Liver (tissue), 9 donors: ENCODE data around the gene RAET1E. TPM values are rescaled to one million over a fixed set of nuclear protein-coding genes. Genes with fewer than 3 reads are reported as not detected.

Source experiments
- DNase-seq: peaks from one replicate; pipeline ENCODE4 v3.0.0-alpha.2; 2017; ENCODE audit warnings: low spot score
- H3K27ac ChIP-seq, 2 donors: one replicate each; pipeline ENCODE4 v1.7.0; 2013; ENCODE audit warnings: inconsistent platforms in 2 of 2, low read length in 2 of 2, control low read depth in 1 of 2, low read depth in 1 of 2, mild to moderate bottlenecking in 1 of 2
- H3K27me3 ChIP-seq, 4 donors: one replicate each; pipeline versions ENCODE4 v1.6.1 to v1.7.0; 2013; ENCODE audit warnings: low read length in 3 of 4, inconsistent platforms in 1 of 4, mild to moderate bottlenecking in 1 of 4, moderate library complexity in 1 of 4; ENCODE audit not compliant: control insufficient read depth in 4 of 4, insufficient read depth in 4 of 4
- H3K36me3 ChIP-seq, 4 donors: one replicate each; pipeline versions ENCODE4 v1.6.1 to v1.7.0; 2013; ENCODE audit warnings: low read length in 3 of 4, mild to moderate bottlenecking in 3 of 4, low read depth in 1 of 4, moderate library complexity in 1 of 4; ENCODE audit not compliant: control insufficient read depth in 4 of 4, insufficient read depth in 3 of 4
- H3K4me1 ChIP-seq, 4 donors: one replicate each; pipeline versions ENCODE4 v1.6.1 to v1.7.0; 2013; ENCODE audit warnings: low read length in 3 of 4, mild to moderate bottlenecking in 3 of 4, moderate library complexity in 1 of 4; ENCODE audit not compliant: control insufficient read depth in 4 of 4, insufficient read depth in 4 of 4
- H3K4me3 ChIP-seq, 3 donors: one replicate each; pipeline versions ENCODE4 v1.6.1 to v1.7.0; 2013; ENCODE audit warnings: low read length in 3 of 3, control low read depth in 1 of 3, low read depth in 1 of 3, mild to moderate bottlenecking in 1 of 3
- H3K9ac ChIP-seq, 2 donors: one replicate each; pipeline ENCODE4 v1.7.0; 2013; ENCODE audit warnings: low read length in 2 of 2, mild to moderate bottlenecking in 2 of 2, moderate library complexity in 2 of 2, control low read depth in 1 of 2, low read depth in 1 of 2
- H3K9me3 ChIP-seq, 4 donors: one replicate each; pipeline versions ENCODE4 v1.6.1 to v1.7.0; 2013; ENCODE audit warnings: low read length in 3 of 4; ENCODE audit not compliant: control insufficient read depth in 4 of 4
- ATF3 ChIP-seq: IDR thresholded peaks from 2 replicates; pipeline ENCODE4 v1.6.1; 2016; ENCODE audit warnings: antibody characterized with exemption
- CTCF ChIP-seq: fragments of 150-350 bp; IDR thresholded peaks from 2 replicates; pipeline ENCODE4 v1.5.1; 2017; ENCODE audit warnings: improper control_type of control experiment, low read depth, low read length; ENCODE audit not compliant: missing input control
- EGR1 ChIP-seq, 2 donors: IDR thresholded peaks; 2 replicates each; pipeline ENCODE4 v1.6.1; 2016 to 2018; ENCODE audit warnings: antibody characterized with exemption in 2 of 2, low read depth in 2 of 2
- FOXA2 ChIP-seq: IDR thresholded peaks from 2 replicates; pipeline ENCODE4 v1.6.1; 2016; ENCODE audit warnings: antibody characterized with exemption
- GABPA ChIP-seq, 2 donors: IDR thresholded peaks in 1 of 2; conservative IDR thresholded peaks in 1 of 2; 2 replicates each; pipeline ENCODE4 v1.6.1; 2016; ENCODE audit warnings: antibody characterized with exemption in 2 of 2, mild to moderate bottlenecking in 1 of 2, moderate library complexity in 1 of 2
- HNF4G ChIP-seq: IDR thresholded peaks from 2 replicates; pipeline ENCODE4 v1.6.1; 2016; ENCODE audit warnings: antibody characterized with exemption
- JUND ChIP-seq, 2 donors: IDR thresholded peaks; 2 replicates each; pipeline ENCODE4 v1.6.1; 2016; ENCODE audit warnings: antibody characterized with exemption in 2 of 2
- MAX ChIP-seq: IDR thresholded peaks from 2 replicates; pipeline ENCODE4 v1.6.1; 2016; ENCODE audit warnings: antibody characterized with exemption
- NR2F2 ChIP-seq: IDR thresholded peaks from 2 replicates; pipeline ENCODE4 v1.6.1; 2016; ENCODE audit warnings: antibody characterized with exemption
- RAD21 ChIP-seq, 2 donors: IDR thresholded peaks; 2 replicates each; pipeline ENCODE4 v1.6.1; 2016; ENCODE audit warnings: antibody characterized with exemption in 2 of 2, mild to moderate bottlenecking in 2 of 2
- REST ChIP-seq: IDR thresholded peaks from 2 replicates; pipeline ENCODE4 v1.6.1; 2016; ENCODE audit warnings: antibody characterized with exemption, mild to moderate bottlenecking
- RXRA ChIP-seq, 2 donors: IDR thresholded peaks; 2 replicates each; pipeline ENCODE4 v1.6.1; 2017 to 2018; ENCODE audit warnings: antibody characterized with exemption in 2 of 2, mild to moderate bottlenecking in 1 of 2
- TAF1 ChIP-seq: conservative IDR thresholded peaks from 2 replicates; pipeline ENCODE4 v1.6.1; 2016; ENCODE audit warnings: antibody characterized with exemption, mild to moderate bottlenecking
- YY1 ChIP-seq: IDR thresholded peaks from 2 replicates; pipeline ENCODE4 v1.6.1; 2016; ENCODE audit warnings: antibody characterized with exemption, mild to moderate bottlenecking
- ZBTB33 ChIP-seq: IDR thresholded peaks from 2 replicates; pipeline ENCODE4 v1.6.1; 2016; ENCODE audit warnings: antibody characterized with exemption
- WGBS: extraction: QIAGEN DNeasy Blood & Tissue Kit; methylation state at CpG from one replicate; pipeline ENCODE4 v1.1.7; 2013; 5-methylcytosine and 5-hydroxymethylcytosine counted together
- polyA plus RNA-seq, 2 donors: library from polyadenylated mRNA; stranded (reverse) in 1 of 2; unstranded in 1 of 2; fragments of 200-250 nt in 1 of 2; fragments of >200 nt in 1 of 2; fragmentation: Nextera tagmentation in 1 of 2; extraction: Ambion mirVana in 1 of 2; gene quantifications; one replicate each; pipeline versions ENCODE4 v1.2.1 to v1.2.3, GENCODE V29; 2013 to 2015
- total RNA-seq, 2 donors: library from RNA; depleted of rRNA; stranded (reverse); fragments of >200 nt; gene quantifications; one replicate each; pipeline ENCODE4 v1.2.3, GENCODE V29; 2014
- donor health status: healthy.
- donor health status: healthy.
- donor health status: healthy.
- donor health status: healthy.
- donor health status: healthy.

RAET1E gene
- total and polyA plus RNA-seq, 4 donors, result not detected

GRCh38 chr6:149906405-149906804 is 8.5 kb upstream of the RAET1E start:
- H3K4me1 ChIP-seq, result no peaks in the 10 kb centered on the region
- H3K27ac ChIP-seq, result no peak overlapping the region
- H3K4me3 ChIP-seq, result no peak overlapping the region
- TF ChIP-seq MAX (no peak), HNF4G (no peak), ATF3 (no peak), CTCF (no peak), GABPA (IDR thresholded peaks at IDR 0.05 in 1 of 2, conservative IDR thresholded peaks at IDR 0.05 in 1 of 2) (no peak), NR2F2 (no peak), RXRA (IDR thresholded peaks at IDR 0.05) (no peak), RAD21 (IDR thresholded peaks at IDR 0.05) (no peak), REST (no peak), ZBTB33 (no peak), TAF1 (no peak), JUND (IDR thresholded peaks at IDR 0.05) (no peak), YY1 (no peak)
- H3K9me3 ChIP-seq, result no peaks in the 10 kb centered on the region
- WGBS, result 96% methylated on average over 4 of the region's 4 CpGs
- DNase-seq, result no peak
- H3K36me3 ChIP-seq, result no peaks in the 10 kb centered on the region
- H3K9ac ChIP-seq, result no peak overlapping the region
- H3K27me3 ChIP-seq, result no peaks in the 10 kb centered on the region

- Histone ChIP-seq H3K9me3 (no peaks in the 10 kb centered on the region), H3K9ac (no peak overlapping the region), H3K4me3 (no peak overlapping the region), H3K27ac (no peak overlapping the region), H3K4me1 (no peaks in the 10 kb centered on the region), H3K27me3 (no peaks in the 10 kb centered on the region), H3K36me3 (no peaks in the 10 kb centered on the region)
- DNase-seq, result no peak
- WGBS, result 84% methylated on average over 6 of the region's 6 CpGs
- TF ChIP-seq REST (no peak), CTCF (no peak), MAX (no peak), EGR1 (IDR thresholded peaks at IDR 0.05; ENCODE audit: low read depth in 2 of 2) (no peak), YY1 (no peak), FOXA2 (no peak), ZBTB33 (no peak), RAD21 (IDR thresholded peaks at IDR 0.05) (no peak)
Observed at GRCh38 chr6:149905911-149906371, 8.0 kb upstream of the RAET1E start.
